Peyer's patch (tissue), 4 donors: Measurements from ENCODE around the gene NCKAP5L. TPM values are rescaled to one million over a fixed set of nuclear protein-coding genes. Genes with fewer than 3 reads are reported as not detected.
A peak's percentile ranks its signal among the peaks of the same experiment; 100 is the strongest.

ENCODE experiments used
- DNase-seq, 3 donors: peaks; one replicate each; pipeline ENCODE4 v3.0.0-alpha.2; 2017 to 2019
- H3K27ac ChIP-seq, 4 donors: fragments of 200-600 bp; sonication (generic); one replicate each; pipeline ENCODE4 v1.5.1; 2016 to 2019
- H3K27me3 ChIP-seq, 2 donors: fragments of 200-600 bp; sonication (generic); one replicate each; pipeline ENCODE4 v1.5.1; 2019
- H3K36me3 ChIP-seq, 3 donors: fragments of 200-600 bp; sonication (generic); one replicate each; pipeline ENCODE4 v1.5.1; 2016 to 2019
- H3K4me1 ChIP-seq, 4 donors: fragments of 200-600 bp; sonication (generic); one replicate each; pipeline ENCODE4 v1.5.1; 2016 to 2019
- H3K4me3 ChIP-seq, 4 donors: fragments of 200-600 bp; sonication (generic); 1 replicate in 3 of 4; 2 replicates in 1 of 4; pipeline ENCODE4 v1.5.1; 2016 to 2019; ENCODE audit warnings: mild to moderate bottlenecking in 1 of 4
- H3K9me3 ChIP-seq, 4 donors: fragments of 200-600 bp; sonication (generic); one replicate each; pipeline ENCODE4 v1.5.1; 2016 to 2019; ENCODE audit warnings: mild to moderate bottlenecking in 1 of 4
- POLR2A ChIP-seq, 2 donors: fragments of 450-650 bp; IDR thresholded peaks; one replicate each; pipeline ENCODE4 v1.5.1; 2017; ENCODE audit warnings: antibody characterized with exemption in 2 of 2, mild to moderate bottlenecking in 2 of 2, moderate library complexity in 2 of 2
- total RNA-seq, 4 donors: library from RNA; depleted of rRNA; stranded (reverse); fragments of >200 nt; gene quantifications; one replicate each; pipeline ENCODE4 v1.1.0, GENCODE V29; 2016
- TF ChIP-seq, protein P1 (sequence below), 6 experiments: fragments of 450-650 bp in 4 of 6; fragments of 200-600 bp in 2 of 6; sonication (generic) in 1 of 6; IDR thresholded peaks; one replicate each; pipeline ENCODE4 v1.5.1; 2017 to 2019; ENCODE audit warnings: antibody characterized with exemption in 6 of 6, mild to moderate bottlenecking in 3 of 6, moderate library complexity in 1 of 6

The NCKAP5L gene
- total RNA-seq, 4 donors from 2014 or later, result 3.3 to 16.5 (median 7.5) TPM

DNA sequence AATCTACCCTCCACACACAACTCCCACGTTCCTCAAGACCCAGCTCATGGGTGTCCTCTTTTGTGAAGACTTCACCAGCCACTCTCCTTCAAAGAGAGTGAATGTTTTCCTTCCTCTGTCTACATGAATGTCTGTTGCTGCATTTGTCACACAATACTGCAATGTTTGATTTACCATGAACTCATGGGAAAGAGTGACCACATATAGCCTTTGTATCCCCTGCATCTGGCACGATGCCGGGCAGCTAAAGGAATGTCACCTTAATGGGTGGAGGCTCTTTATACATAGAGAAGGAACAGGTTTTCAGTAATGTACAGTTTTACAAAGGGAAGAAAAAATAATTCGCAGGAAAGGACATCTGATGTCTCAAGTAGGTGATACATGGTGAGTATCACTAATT lies 26.8 kb upstream of the NCKAP5L start:
- Histone ChIP-seq H3K27ac (no peak overlapping the region), H3K4me1 (no peaks in the 10 kb centered on the region), H3K36me3 (no peaks in the 10 kb centered on the region), H3K27me3 (no peaks in the 10 kb centered on the region), H3K4me3 (no peak overlapping the region), H3K9me3 (no peaks in the 10 kb centered on the region)
- no peak for DNase-seq
- no peak for TF ChIP-seq POLR2A (IDR thresholded peaks at IDR 0.05)
- TF ChIP-seq, protein P1, sequence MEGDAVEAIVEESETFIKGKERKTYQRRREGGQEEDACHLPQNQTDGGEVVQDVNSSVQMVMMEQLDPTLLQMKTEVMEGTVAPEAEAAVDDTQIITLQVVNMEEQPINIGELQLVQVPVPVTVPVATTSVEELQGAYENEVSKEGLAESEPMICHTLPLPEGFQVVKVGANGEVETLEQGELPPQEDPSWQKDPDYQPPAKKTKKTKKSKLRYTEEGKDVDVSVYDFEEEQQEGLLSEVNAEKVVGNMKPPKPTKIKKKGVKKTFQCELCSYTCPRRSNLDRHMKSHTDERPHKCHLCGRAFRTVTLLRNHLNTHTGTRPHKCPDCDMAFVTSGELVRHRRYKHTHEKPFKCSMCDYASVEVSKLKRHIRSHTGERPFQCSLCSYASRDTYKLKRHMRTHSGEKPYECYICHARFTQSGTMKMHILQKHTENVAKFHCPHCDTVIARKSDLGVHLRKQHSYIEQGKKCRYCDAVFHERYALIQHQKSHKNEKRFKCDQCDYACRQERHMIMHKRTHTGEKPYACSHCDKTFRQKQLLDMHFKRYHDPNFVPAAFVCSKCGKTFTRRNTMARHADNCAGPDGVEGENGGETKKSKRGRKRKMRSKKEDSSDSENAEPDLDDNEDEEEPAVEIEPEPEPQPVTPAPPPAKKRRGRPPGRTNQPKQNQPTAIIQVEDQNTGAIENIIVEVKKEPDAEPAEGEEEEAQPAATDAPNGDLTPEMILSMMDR (IDR thresholded peaks at IDR 0.05), result no peak

DNA sequence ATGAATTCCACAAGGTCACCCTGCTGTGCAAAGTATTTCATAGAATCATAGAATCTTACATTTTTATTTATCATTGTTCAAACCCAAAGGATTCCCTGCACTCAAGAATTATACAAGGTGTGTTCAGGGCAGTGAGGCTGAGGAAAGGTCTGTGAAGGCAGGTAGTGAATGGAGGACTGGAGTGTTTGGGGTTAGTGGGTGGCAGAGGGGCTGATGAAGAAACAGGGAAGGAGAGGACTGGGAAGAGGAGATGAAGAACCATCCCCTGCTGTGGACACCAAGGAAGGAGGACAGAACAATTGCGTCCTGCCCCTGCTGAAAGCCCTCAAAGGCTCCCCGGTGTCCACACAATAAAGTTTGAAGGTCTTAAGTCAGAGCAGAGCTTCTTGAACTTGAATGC lies 25.5 kb upstream of the NCKAP5L start:
- Histone ChIP-seq H3K27me3 (no peaks in the 10 kb centered on the region), H3K4me1 (no peaks in the 10 kb centered on the region), H3K4me3 (no peak overlapping the region), H3K27ac (no peak overlapping the region), H3K9me3 (no peaks in the 10 kb centered on the region), H3K36me3 (no peaks in the 10 kb centered on the region)
- TF ChIP-seq, protein P1 (IDR thresholded peaks at IDR 0.05), result no peak
- no peak for TF ChIP-seq POLR2A (IDR thresholded peaks at IDR 0.05)
- no peak for DNase-seq

DNA sequence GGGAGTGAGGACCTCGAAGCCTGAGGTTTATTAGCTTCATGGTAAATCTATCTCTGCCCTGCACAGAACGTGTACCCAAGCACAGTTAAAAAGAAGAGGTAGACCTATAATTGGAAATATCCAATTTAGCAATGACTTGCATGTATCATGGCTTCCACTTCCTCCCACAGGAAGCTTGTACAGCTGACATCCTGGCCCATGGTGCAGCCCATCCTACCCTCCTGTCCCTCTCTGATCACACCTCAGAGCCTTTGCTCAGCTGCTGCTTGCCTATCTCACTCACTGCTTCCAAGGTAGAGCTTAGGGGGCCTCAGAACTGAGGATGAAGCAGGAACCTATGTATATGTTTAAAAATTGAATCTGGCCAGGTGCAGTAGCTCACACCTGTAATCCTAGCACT lies 18.9 kb upstream of the NCKAP5L start:
- Histone ChIP-seq H3K4me1 (peaks cover 0 to 4% (median 0%) of the 10 kb centered on the region in 4 donors), H3K27me3 (no peaks in the 10 kb centered on the region), H3K4me3 (no peak overlapping the region), H3K36me3 (no peaks in the 10 kb centered on the region), H3K9me3 (no peaks in the 10 kb centered on the region), H3K27ac (no peak overlapping the region)
- TF ChIP-seq, protein P1 (IDR thresholded peaks at IDR 0.05), result no peak
- no peak for TF ChIP-seq POLR2A (IDR thresholded peaks at IDR 0.05)
- DNase-seq, result no peak

DNA sequence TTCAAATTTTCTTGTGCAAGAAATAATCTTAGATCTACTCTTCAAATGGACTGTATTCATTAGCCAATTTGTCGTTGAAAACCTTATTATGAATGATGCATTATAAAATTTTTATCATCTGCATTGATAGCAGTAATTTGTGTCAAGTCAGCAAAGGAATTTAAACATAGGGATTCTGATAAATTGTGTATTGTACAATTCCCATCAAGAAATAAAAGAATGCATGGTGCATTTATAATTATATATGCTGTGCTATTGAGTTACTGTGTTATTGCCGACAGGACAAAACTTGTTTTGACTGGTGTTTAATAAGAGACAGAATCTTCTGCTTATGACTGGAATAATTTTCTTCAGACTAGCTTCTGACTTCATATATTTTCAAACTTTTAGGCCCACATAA lies 17.8 kb upstream of the NCKAP5L start:
- no peak overlapping the region for H3K4me3 ChIP-seq
- no peaks in the 10 kb centered on the region for H3K9me3 ChIP-seq
- H3K4me1 ChIP-seq, result peaks cover 0 to 13% (median 0%) of the 10 kb centered on the region in 4 donors
- TF ChIP-seq, protein P1 (IDR thresholded peaks at IDR 0.05), result no peak
- TF ChIP-seq POLR2A (IDR thresholded peaks at IDR 0.05), result no peak
- H3K36me3 ChIP-seq, result no peaks in the 10 kb centered on the region
- no peak overlapping the region for H3K27ac ChIP-seq
- DNase-seq, result no peak
- H3K27me3 ChIP-seq, result no peaks in the 10 kb centered on the region

DNA sequence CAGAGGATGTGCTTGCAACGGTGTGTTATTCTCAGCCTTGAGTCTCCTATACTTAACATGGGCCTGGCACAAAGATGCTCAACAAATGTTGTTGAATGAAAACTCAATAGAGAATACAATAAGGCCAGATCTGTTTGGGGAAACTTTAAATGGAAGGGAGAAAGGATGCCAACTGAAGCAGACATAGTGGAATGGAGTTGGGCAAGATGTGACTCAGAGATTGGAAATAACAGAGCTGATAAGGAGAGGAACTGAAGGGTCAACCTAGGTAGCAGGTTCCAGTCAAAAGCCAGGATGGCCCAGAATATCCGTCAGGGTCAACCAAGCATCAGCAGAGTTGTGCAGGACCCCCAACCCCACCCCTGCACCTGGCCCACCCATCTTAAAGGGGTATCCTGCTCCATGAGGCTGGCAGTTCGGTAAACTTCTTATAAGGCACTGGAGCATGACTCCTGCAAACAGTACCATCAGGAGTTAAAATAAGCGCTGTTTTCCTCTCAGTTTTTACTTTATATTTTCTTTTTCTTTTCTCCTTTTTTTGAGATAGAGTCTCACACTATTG lies 15.7 kb upstream of the NCKAP5L start:
- no peak for TF ChIP-seq POLR2A (IDR thresholded peaks at IDR 0.05)
- TF ChIP-seq, protein P1 (IDR thresholded peaks at IDR 0.05), result no peak
- Histone ChIP-seq H3K27me3 (no peaks in the 10 kb centered on the region), H3K4me3 (no peak overlapping the region), H3K4me1 (peaks cover 0 to 13% (median 0%) of the 10 kb centered on the region in 4 donors), H3K36me3 (no peaks in the 10 kb centered on the region), H3K9me3 (no peaks in the 10 kb centered on the region), H3K27ac (no peak overlapping the region)
- no peak for DNase-seq

DNA sequence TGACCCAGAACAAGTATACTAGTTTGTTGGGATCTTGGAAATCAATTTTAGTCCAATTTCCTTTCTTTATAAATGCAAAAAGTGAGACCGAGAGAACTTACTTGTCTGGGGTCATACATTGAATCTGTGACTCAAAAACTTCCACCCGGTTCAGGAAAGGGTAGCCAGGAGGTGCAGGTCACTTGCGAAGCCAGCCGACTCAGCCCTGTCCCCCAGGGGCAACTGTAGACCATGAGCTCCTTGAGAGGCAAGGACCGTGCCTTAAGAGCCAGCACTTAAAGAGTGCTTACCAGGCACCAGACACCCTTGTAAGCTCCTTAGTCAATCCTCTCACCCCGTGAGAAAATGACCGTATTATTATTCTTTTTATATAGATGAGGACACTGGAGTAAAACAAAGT lies 15.2 kb upstream of the NCKAP5L start:
- H3K27me3 ChIP-seq, result no peaks in the 10 kb centered on the region
- no peaks in the 10 kb centered on the region for H3K36me3 ChIP-seq
- DNase-seq, result no peak
- TF ChIP-seq, protein P1 (IDR thresholded peaks at IDR 0.05), result no peak
- no peak for TF ChIP-seq POLR2A (IDR thresholded peaks at IDR 0.05)
- H3K4me1 ChIP-seq, result peaks cover 0 to 13% (median 0%) of the 10 kb centered on the region in 4 donors
- peak overlapping the region; percentile 63 to 86 (median 70) for H3K4me3 ChIP-seq
- H3K27ac ChIP-seq, result peak overlapping the region; percentile 81 to 96 (median 88)
- H3K9me3 ChIP-seq, result no peaks in the 10 kb centered on the region
